Calu3 (cell line): ENCODE data around the gene ZNF584. TPM values are rescaled to one million over a fixed set of nuclear protein-coding genes. Genes with fewer than 3 reads are reported as not detected.
A peak's percentile ranks its signal among the peaks of the same experiment; 100 is the strongest.

Source experiments
- BruUV-seq: library from RNA; stranded (reverse); fragments of 400-500 nt; replicated peaks from 2 replicates; lab custom pipeline; 2021; lab: Mats Ljungman, UMichigan
- CTCF ChIA-PET: fragments of 300-600 bp; sonication (Branson Sonifier 250); formaldehyde crosslinking; loops from one replicate; lab custom pipeline; 2022; ENCODE audit warnings: antibody characterized with exemption; lab: Charles Lee
- DNase-seq: peaks from one replicate; pipeline ENCODE4 v3.0.0; 2022
- H3K27ac Mint-ChIP-seq: one replicate; pipeline ENCODE4 v1.8.0; 2022; ENCODE audit warnings: mixed read lengths; ENCODE audit not compliant: unreplicated experiment
- H3K27me3 Mint-ChIP-seq: one replicate; pipeline ENCODE4 v1.8.0; 2022; ENCODE audit warnings: mixed read lengths; ENCODE audit not compliant: unreplicated experiment
- H3K36me3 Mint-ChIP-seq: one replicate; pipeline ENCODE4 v1.8.0; 2022; ENCODE audit warnings: mild to moderate bottlenecking, moderate library complexity, mixed read lengths; ENCODE audit not compliant: insufficient read depth, unreplicated experiment
- H3K4me1 Mint-ChIP-seq: one replicate; pipeline ENCODE4 v1.8.0; 2022; ENCODE audit warnings: mild to moderate bottlenecking, low read depth, mixed read lengths; ENCODE audit not compliant: unreplicated experiment
- H3K4me3 Mint-ChIP-seq: one replicate; pipeline ENCODE4 v1.8.0; 2022; ENCODE audit warnings: mild to moderate bottlenecking, low read depth, moderate library complexity, mixed read lengths; ENCODE audit not compliant: unreplicated experiment
- H3K9me3 Mint-ChIP-seq: one replicate; pipeline ENCODE4 v1.8.0; 2022; ENCODE audit warnings: low read depth, mixed read lengths; ENCODE audit not compliant: unreplicated experiment
- intact Hi-C: fragments of 100-400 bp; cut with micrococcal nuclease; formaldehyde crosslinking; loops from one replicate; pipeline ENCODE4 v1.10.0; 2022; ENCODE audit not compliant: unreplicated experiment
- total RNA-seq: library from RNA; stranded (reverse); gene quantifications from 2 replicates; pipeline ENCODE4 v1.2.3, GENCODE V29; 2022
- TF ChIP-seq, protein P1 (sequence below): fragments of 200-600 bp; IDR thresholded peaks from one replicate; pipeline ENCODE4 v1.8.0; 2022; ENCODE audit warnings: antibody characterized with exemption; ENCODE audit not compliant: unreplicated experiment

The ZNF584 gene
- total RNA-seq, 1 experiment from 2014 or later, result 21.8 TPM

DNA sequence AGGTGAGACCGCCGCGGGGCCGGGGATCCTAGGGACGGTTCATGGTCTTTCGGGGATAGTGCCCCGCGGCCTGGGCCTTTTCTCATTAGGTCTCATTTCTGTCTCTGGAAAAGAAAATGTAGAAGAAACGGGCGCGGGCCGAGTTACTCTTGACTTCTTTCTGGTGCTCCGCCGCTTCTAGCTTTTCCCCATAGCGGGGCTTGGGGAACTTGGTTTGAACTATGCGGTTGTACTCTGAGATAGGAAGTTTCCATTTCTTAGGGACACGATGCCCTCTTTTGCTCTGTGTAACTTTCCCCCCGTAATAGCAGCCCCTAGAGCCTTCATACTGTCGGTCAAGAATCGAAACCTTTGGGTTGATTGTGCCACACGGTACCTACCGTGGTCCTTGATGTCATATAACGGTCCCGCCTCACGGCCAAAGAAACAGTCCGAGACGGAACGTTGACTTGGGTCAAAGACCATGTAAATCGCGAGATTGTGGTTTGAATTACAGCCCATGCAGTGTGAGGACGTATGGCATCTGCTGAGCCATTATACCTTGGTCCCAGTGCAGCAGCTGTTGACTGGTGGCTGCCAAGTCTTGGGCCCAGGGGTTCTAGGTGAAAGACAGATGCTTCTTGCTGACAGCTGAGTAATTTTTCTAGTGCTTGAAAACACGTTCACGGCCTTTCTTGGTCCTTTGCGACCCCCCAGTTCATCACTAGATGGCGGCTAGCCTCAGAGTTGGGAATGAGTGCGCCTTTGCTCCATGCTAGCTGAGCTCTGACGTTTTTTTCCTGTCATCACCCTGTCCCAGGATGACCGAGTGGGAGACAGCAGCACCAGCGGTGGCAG, 20.9 kb upstream of the ZNF584 start:
- CTCF ChIA-PET, result interaction anchor here (1.1 kb wide), 1 partner anchor 133 kb away, joined by 3 read pairs; the partner anchor contains the start of gene ZBTB45
- H3K4me1 Mint-ChIP-seq, result peaks cover 36% of the 10 kb centered on the region
- peak overlapping the region; percentile 93 for H3K4me3 Mint-ChIP-seq
- no peak for DNase-seq
- TSS peak; percentile 41 for BruUV-seq
- H3K9me3 Mint-ChIP-seq, result no peaks in the 10 kb centered on the region
- no peaks in the 10 kb centered on the region for H3K27me3 Mint-ChIP-seq
- intact Hi-C loops, result no loop called here
- TF ChIP-seq, protein P1, sequence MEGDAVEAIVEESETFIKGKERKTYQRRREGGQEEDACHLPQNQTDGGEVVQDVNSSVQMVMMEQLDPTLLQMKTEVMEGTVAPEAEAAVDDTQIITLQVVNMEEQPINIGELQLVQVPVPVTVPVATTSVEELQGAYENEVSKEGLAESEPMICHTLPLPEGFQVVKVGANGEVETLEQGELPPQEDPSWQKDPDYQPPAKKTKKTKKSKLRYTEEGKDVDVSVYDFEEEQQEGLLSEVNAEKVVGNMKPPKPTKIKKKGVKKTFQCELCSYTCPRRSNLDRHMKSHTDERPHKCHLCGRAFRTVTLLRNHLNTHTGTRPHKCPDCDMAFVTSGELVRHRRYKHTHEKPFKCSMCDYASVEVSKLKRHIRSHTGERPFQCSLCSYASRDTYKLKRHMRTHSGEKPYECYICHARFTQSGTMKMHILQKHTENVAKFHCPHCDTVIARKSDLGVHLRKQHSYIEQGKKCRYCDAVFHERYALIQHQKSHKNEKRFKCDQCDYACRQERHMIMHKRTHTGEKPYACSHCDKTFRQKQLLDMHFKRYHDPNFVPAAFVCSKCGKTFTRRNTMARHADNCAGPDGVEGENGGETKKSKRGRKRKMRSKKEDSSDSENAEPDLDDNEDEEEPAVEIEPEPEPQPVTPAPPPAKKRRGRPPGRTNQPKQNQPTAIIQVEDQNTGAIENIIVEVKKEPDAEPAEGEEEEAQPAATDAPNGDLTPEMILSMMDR, result no peak
- peak overlapping the region; percentile 99 for H3K27ac Mint-ChIP-seq
- H3K36me3 Mint-ChIP-seq, result peaks cover 87% of the 10 kb centered on the region

DNA sequence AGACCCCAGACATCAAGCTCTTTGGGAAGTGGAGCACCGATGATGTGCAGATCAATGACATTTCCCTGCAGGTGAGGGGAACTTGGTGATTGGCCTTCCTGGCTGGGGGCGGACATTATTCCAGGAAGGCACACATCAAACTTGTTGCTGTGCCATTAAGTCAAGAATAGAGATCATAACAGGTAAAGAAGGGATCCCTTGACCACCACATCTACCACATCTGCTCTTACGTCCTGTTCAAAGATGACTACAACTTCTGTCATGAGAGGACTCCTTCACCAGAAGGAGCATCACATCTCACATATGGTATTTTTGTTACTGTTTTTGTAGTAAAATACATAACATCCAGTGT, 20.3 kb upstream of the ZNF584 start:
- intact Hi-C loops, result no loop called here
- Mint-ChIP-seq H3K27ac (peak overlapping the region; percentile 99), H3K27me3 (no peaks in the 10 kb centered on the region), H3K9me3 (no peaks in the 10 kb centered on the region), H3K4me3 (peak overlapping the region; percentile 93), H3K4me1 (peaks cover 41% of the 10 kb centered on the region), H3K36me3 (peaks cover 92% of the 10 kb centered on the region)
- TF ChIP-seq, protein P1, result no peak
- CTCF ChIA-PET, result no interaction called here
- no TSS peak for BruUV-seq
- DNase-seq, result no peak

DNA sequence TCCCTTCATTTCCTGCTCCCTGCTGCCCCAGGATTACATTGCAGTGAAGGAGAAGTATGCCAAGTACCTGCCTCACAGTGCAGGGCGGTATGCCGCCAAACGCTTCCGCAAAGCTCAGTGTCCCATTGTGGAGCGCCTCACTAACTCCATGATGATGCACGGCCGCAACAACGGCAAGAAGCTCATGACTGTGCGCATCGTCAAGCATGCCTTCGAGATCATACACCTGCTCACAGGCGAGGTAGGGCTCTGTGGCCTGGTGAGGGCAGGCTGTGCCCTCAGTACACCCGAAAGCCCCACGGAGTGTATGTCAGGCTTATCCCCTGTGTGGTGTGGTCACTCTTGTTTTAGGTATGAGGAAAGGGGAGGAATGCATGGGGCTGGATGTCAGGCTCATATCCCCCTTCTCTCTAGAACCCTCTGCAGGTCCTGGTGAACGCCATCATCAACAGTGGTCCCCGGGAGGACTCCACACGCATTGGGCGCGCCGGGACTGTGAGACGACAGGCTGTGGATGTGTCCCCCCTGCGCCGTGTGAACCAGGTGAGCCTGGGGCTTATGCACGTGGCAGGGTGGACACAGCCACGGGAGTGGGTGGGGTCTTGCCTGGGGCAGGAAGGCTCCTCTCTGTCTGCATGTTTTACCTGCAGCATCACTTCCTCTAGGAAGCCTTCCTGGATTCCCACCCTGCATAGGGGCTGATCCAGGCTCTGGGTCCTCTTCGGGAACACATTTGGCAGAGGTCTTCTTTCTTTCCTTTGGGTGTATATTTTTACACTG, 15.3 kb upstream of the ZNF584 start:
- DNase-seq, result no peak
- CTCF ChIA-PET, result interaction anchor here (0.6 to 0.8 kb wide), 2 partner anchors 23 to 26 kb away, joined by 3 to 5 read pairs; no protein-coding TSS in a partner anchor
- Mint-ChIP-seq H3K4me1 (peaks cover 48% of the 10 kb centered on the region), H3K36me3 (peaks cover 96% of the 10 kb centered on the region), H3K27ac (no peak overlapping the region), H3K9me3 (no peaks in the 10 kb centered on the region), H3K27me3 (peaks cover 13% of the 10 kb centered on the region), H3K4me3 (no peak overlapping the region)
- intact Hi-C loops, result no loop called here
- BruUV-seq, result no TSS peak
- TF ChIP-seq, protein P1, result no peak

DNA sequence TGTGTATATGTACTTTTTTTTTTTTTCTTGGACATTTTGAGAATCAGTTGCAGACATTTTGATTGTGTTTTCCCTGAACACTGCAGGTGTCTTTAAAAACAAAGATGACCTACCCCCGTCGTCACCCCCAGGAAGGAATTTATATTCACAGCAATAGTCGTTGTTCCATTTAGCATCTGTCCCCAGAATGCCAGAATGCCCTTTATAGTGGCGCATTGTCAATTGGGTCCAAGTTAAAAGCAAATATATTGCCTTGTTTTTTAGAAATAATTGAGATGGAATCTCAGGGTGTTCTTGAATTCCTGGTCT, 14.8 kb upstream of the ZNF584 start:
- BruUV-seq, result no TSS peak
- no peak for DNase-seq
- Mint-ChIP-seq H3K9me3 (no peaks in the 10 kb centered on the region), H3K4me1 (peaks cover 43% of the 10 kb centered on the region), H3K4me3 (no peak overlapping the region), H3K27me3 (peaks cover 13% of the 10 kb centered on the region), H3K27ac (no peak overlapping the region), H3K36me3 (peaks cover 93% of the 10 kb centered on the region)
- TF ChIP-seq, protein P1, result no peak
- intact Hi-C loops, result no loop called here
- CTCF ChIA-PET, result no interaction called here
